ENCODE results near the gene ADCK2. TPM values are rescaled to one million over a fixed set of nuclear protein-coding genes. Genes with fewer than 3 reads are reported as not detected.

The ADCK2 gene
- total and polyA plus RNA-seq, 10 of the 15 experiments (the other 5 are each of a cell fraction or from before 2014, with no cell fraction given) = 0.52 to 19.4 (median 13.1) TPM

- ChIA-PET RAD21 (ENCODE audit: unreplicated experiment) (no interaction called here), CTCF (no interaction called here), POLR2A (no interaction called here), SMC1A (ENCODE audit: uncharacterized antibody, unreplicated experiment) (interaction anchor here (1.3 kb wide), 1 partner anchor 11 kb away, joined by 3 read pairs; no protein-coding TSS in a partner anchor)
- Histone ChIP-seq H3K79me2 (ENCODE audit: control insufficient read depth, insufficient read depth, low read length) (no peaks in the 10 kb centered on the region), H3K27me3 (replicated peaks in 1 of 2; ENCODE audit: control insufficient read depth in 2 of 2, insufficient read depth in 2 of 2, low read length in 1 of 2) (no peaks in the 10 kb centered on the region), H3K4me1 (ENCODE audit: control insufficient read depth, insufficient read depth, low read length) (no peaks in the 10 kb centered on the region), H3K36me3 (ENCODE audit: control insufficient read depth in 2 of 2, insufficient read depth in 2 of 2, low read length in 1 of 2) (no peaks in the 10 kb centered on the region; a peak in 2 of 4 replicates), H3K27ac (ENCODE audit: control insufficient read depth, insufficient read depth) (no peak overlapping the region), H3K9me3 (replicated peaks; ENCODE audit: control insufficient read depth, insufficient read depth, low read length) (no peaks in the 10 kb centered on the region), H4K20me1 (ENCODE audit: control insufficient read depth, insufficient read depth) (no peaks in the 10 kb centered on the region), H3K9ac (ENCODE audit: control insufficient read depth, insufficient read depth, low read length) (no peak overlapping the region), H2AFZ (ENCODE audit: control insufficient read depth, low read depth, low read length) (no peak overlapping the region), H3K4me3 (no peak overlapping the region), H3K4me2 (ENCODE audit: control insufficient read depth, insufficient read depth) (no peak overlapping the region)
- TF ChIP-seq ESRRA (IDR thresholded peaks at IDR 0.05; ENCODE audit: low read length) = no peak
- no peak for TF ChIP-seq NBN (IDR thresholded peaks at IDR 0.05)
- TF ChIP-seq, protein P1, sequence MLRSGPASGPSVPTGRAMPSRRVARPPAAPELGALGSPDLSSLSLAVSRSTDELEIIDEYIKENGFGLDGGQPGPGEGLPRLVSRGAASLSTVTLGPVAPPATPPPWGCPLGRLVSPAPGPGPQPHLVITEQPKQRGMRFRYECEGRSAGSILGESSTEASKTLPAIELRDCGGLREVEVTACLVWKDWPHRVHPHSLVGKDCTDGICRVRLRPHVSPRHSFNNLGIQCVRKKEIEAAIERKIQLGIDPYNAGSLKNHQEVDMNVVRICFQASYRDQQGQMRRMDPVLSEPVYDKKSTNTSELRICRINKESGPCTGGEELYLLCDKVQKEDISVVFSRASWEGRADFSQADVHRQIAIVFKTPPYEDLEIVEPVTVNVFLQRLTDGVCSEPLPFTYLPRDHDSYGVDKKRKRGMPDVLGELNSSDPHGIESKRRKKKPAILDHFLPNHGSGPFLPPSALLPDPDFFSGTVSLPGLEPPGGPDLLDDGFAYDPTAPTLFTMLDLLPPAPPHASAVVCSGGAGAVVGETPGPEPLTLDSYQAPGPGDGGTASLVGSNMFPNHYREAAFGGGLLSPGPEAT (IDR thresholded peaks at IDR 0.05; ENCODE audit: low read depth) = no peak
- no peak for TF ChIP-seq RAD51 (IDR thresholded peaks at IDR 0.05)
- TF ChIP-seq WRNIP1 (IDR thresholded peaks at IDR 0.05; ENCODE audit: borderline replicate concordance, low read depth, low read length) = no peak
- no peak for TF ChIP-seq ATF3 (IDR thresholded peaks at IDR 0.05; ENCODE audit: borderline replicate concordance, extremely low read depth, low read depth, low read length)
- no peak for TF ChIP-seq KAT2A (conservative IDR thresholded peaks at IDR 0.05; ENCODE audit: control insufficient read depth, low read depth, low read length)
- no peak for TF ChIP-seq SUZ12 (IDR thresholded peaks at IDR 0.05; ENCODE audit: unreplicated experiment)
- TF ChIP-seq ZNF217 (IDR thresholded peaks at IDR 0.05) = no peak
- WGBS (ENCODE audit: insufficient coverage, insufficient replicate concordance, low lambda C conversion rate, missing lambda C conversion rate) = 100% methylated on average over 2 of the region's 2 CpGs
- no peak for ATAC-seq
- in situ Hi-C loops (cut with MboI) (no loop called here), intact Hi-C loops (cut with micrococcal nuclease; ENCODE audit: unreplicated experiment) (no loop called here)
- DNase-seq (ENCODE audit: low read depth, low spot score) = no peak
- FAIRE-seq = no peak
- BruUV-seq (replicated peaks) = no TSS peak
Observed at GRCh38 chr7:140732416-140732815, 59.7 kb downstream of the ADCK2 start.

Measured in GM12878 (cell line).